GM13976 (cell line): ENCODE measurements around the gene UNC80.

Source experiments
- DNase-seq: peaks from one replicate; pipeline ENCODE4 v3.0.0; 2012; ENCODE audit warnings: low spot score
- CTCF ChIP-seq: IDR thresholded peaks from 2 replicates; pipeline ENCODE4 v1.5.1; 2012; ENCODE audit warnings: borderline replicate concordance, mild to moderate bottlenecking; ENCODE audit not compliant: insufficient read depth; ENCODE audit errors: extremely low read depth, missing control alignments, control extremely low read depth
- in situ Hi-C: fragments of 300-500 bp; cut with MboI; formaldehyde crosslinking; loops from one replicate; pipeline ENCODE4 v1.12.0; 2022; ENCODE audit warnings: low sequenced_read_pairs, mixed read lengths, inconsistent platforms; ENCODE audit not compliant: unreplicated experiment

The UNC80 gene

GRCh38 chr2:209901172-209901571 lies 129.5 kb downstream of the UNC80 start:
- TF ChIP-seq CTCF = no peak
- DNase-seq = no peak
- in situ Hi-C loops = no loop called here

- no peak for TF ChIP-seq CTCF
- DNase-seq = no peak
- in situ Hi-C loops = no loop called here
Observed at GRCh38 chr2:209905691-209906090, 134.1 kb downstream of the UNC80 start.

GRCh38 chr2:209907746-209908145 lies 136.1 kb downstream of the UNC80 start:
- in situ Hi-C loops = no loop called here
- TF ChIP-seq CTCF = no peak
- no peak for DNase-seq

GRCh38 chr2:209908511-209908910 lies 136.9 kb downstream of the UNC80 start:
- no peak for DNase-seq
- in situ Hi-C loops = no loop called here
- TF ChIP-seq CTCF = no peak

GRCh38 chr2:209911486-209911885 lies 139.9 kb downstream of the UNC80 start:
- in situ Hi-C loops = no loop called here
- no peak for DNase-seq
- TF ChIP-seq CTCF = no peak

GRCh38 chr2:209913786-209914345 lies 142.2 kb downstream of the UNC80 start:
- in situ Hi-C loops = no loop called here
- no peak for DNase-seq
- TF ChIP-seq CTCF = no peak
